ENCODE data around the gene PLAAT4.

The PLAAT4 gene

GRCh38 chr11:63502252-63502820 is 34.3 kb upstream of the PLAAT4 start:
- CTCF ChIA-PET = no interaction called here
- DNase-seq (ENCODE audit: low read depth, low spot score) = no peak
- TF ChIP-seq CTCF (IDR thresholded peaks at IDR 0.05; ENCODE audit: insufficient read depth, low read length, missing control alignments) = no peak
- POLR2A ChIA-PET = no interaction called here
- no peak overlapping the region for H3K4me3 ChIP-seq (ENCODE audit: low read depth, low read length)

- POLR2A ChIA-PET = no interaction called here
- TF ChIP-seq CTCF (IDR thresholded peaks at IDR 0.05; ENCODE audit: insufficient read depth, low read length, missing control alignments) = no peak
- no peak overlapping the region for H3K4me3 ChIP-seq (ENCODE audit: low read depth, low read length)
- DNase-seq (ENCODE audit: low read depth, low spot score) = no peak
- CTCF ChIA-PET = no interaction called here
Observed at GRCh38 chr11:63503492-63503891, 33.1 kb upstream of the PLAAT4 start.

GRCh38 chr11:63504054-63504453 is 32.6 kb upstream of the PLAAT4 start:
- TF ChIP-seq CTCF (IDR thresholded peaks at IDR 0.05; ENCODE audit: insufficient read depth, low read length, missing control alignments) = no peak
- no peak for DNase-seq (ENCODE audit: low read depth, low spot score)
- H3K4me3 ChIP-seq (ENCODE audit: low read depth, low read length) = no peak overlapping the region
- ChIA-PET CTCF (interaction anchor here (0.8 kb wide), 1 partner anchor 25 kb away, joined by 3 read pairs; no protein-coding TSS in a partner anchor), POLR2A (no interaction called here)

- no peak for DNase-seq (ENCODE audit: low read depth, low spot score)
- no peak overlapping the region for H3K4me3 ChIP-seq (ENCODE audit: low read depth, low read length)
- TF ChIP-seq CTCF (IDR thresholded peaks at IDR 0.05; ENCODE audit: insufficient read depth, low read length, missing control alignments) = no peak
- ChIA-PET POLR2A (no interaction called here), CTCF (interaction anchor here (0.8 kb wide), 1 partner anchor 26 kb away, joined by 3 read pairs; no protein-coding TSS in a partner anchor)
Observed at GRCh38 chr11:63504933-63505586, 31.5 kb upstream of the PLAAT4 start.

GRCh38 chr11:63505857-63506528 is 30.6 kb upstream of the PLAAT4 start, which contains the start of gene LGALS12:
Gene LGALS12 (plus strand): TSS chr11:63506084. CDS start chr11:63506459, 375 bp downstream.
- ChIA-PET CTCF (interaction anchor here (2.3 kb wide), 1 partner anchor 26 kb away, joined by 9 read pairs; no protein-coding TSS in a partner anchor), POLR2A (no interaction called here)
- no peak for DNase-seq (ENCODE audit: low read depth, low spot score)
- no peak for TF ChIP-seq CTCF (IDR thresholded peaks at IDR 0.05; ENCODE audit: insufficient read depth, low read length, missing control alignments)
- no peak within 1 kb of the TSS for H3K4me3 ChIP-seq (ENCODE audit: low read depth, low read length)

- POLR2A ChIA-PET = no interaction called here
- CTCF ChIA-PET = interaction anchor here (2.3 kb wide), 1 partner anchor 27 kb away, joined by 9 read pairs; no protein-coding TSS in a partner anchor
- DNase-seq (ENCODE audit: low read depth, low spot score) = no peak
- no peak for TF ChIP-seq CTCF (IDR thresholded peaks at IDR 0.05; ENCODE audit: insufficient read depth, low read length, missing control alignments)
- no peak overlapping the region for H3K4me3 ChIP-seq (ENCODE audit: low read depth, low read length)
Observed at GRCh38 chr11:63506876-63507275, 29.7 kb upstream of the PLAAT4 start.

Measured in AG04449 (cell line).